Activated T-helper 1 cell treated with anti-CD3 and anti-CD28 coated beads, Interleukin-2, amount 50 U/mL, for 16 hours (primary cell): ENCODE data around the gene DCTN4.
"Not testable (repeated sequence)": the region's sequence is repeated elsewhere in the genome, so short reads cannot be mapped to it uniquely, and the experiment has no call there.

Experiments used
- DNase-seq, 2 donors: peaks; one replicate each; pipeline ENCODE4 v3.0.0-alpha.2; 2020; ENCODE audit warnings: low read depth in 1 of 2, low spot score in 1 of 2

The DCTN4 gene

GRCh38 chr5:150758531-150759333, at the start of gene DCTN4:
DCTN4 (minus strand) TSS chr5:150759017; CDS start chr5:150758993, 24 bp downstream.
- peak; percentile 84 to 86 for DNase-seq

DNA sequence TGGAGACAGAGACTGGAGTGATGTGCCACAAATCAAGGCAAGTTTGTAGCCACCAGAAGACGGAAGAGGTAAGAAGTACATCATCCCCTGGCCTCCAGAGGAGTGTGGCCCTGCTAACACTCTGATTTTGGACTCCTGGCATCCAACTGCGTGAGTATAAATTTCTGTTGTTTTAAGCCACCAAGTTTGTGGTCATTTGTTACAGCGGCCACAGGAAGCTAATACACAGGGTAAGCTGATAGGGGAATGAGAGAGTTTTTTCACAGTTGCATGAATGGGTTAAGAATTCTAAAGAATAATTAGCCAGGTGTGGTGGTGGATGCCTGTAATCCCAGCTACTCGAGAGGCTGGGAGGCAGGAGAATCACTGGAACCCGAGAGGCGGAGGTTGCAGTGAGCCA, 45.6 kb upstream of the DCTN4 start:
- no peak for DNase-seq

- no peak for DNase-seq
Observed at GRCh38 chr5:150801117-150801927, 42.5 kb upstream of the DCTN4 start.

DNA sequence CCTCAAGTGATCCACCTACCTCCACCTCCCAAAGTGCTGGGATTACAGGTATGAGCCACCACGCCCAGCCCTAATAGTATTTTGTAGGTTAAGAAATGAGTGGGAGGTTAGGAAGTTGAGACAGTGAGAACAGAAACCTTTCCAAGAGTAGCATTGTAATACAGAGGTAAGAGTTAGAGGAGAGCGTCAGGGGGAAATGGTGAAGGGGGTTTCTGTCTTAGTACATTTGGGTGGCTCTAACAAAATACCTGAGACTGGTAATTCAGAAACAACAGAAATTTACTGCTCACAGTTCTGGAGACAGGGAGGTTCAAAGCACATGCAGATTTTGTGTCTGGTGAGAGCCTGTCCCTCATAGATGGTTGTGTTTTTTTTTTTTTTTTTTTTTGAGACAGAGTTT, 38.6 kb upstream of the DCTN4 start:
- DNase-seq = no peak

GRCh38 chr5:150794927-150795326, 36.1 kb upstream of the DCTN4 start:
- DNase-seq = no peak

DNA sequence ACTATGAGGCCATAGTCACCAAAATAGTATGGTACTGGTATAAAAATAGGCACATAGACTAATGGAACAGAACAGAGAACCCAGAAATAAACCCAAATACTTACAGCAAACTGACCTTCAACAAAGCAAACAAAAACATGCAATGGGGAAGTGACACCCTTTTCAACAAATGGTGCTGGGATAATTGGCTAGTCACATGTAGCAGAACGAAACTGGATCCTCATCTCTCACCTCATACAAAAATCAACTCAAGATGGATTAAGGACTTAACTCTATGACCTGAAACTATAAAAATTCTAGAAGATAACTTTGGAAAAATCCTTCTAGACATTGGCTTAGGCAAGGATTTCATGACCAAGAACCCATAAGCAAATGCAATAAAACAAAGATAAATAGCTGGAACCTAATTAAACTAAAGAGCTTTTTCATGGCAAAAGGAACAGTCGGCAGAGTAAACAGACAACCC, 34.6 kb upstream of the DCTN4 start:
- not testable (repeated sequence) for DNase-seq

DNA sequence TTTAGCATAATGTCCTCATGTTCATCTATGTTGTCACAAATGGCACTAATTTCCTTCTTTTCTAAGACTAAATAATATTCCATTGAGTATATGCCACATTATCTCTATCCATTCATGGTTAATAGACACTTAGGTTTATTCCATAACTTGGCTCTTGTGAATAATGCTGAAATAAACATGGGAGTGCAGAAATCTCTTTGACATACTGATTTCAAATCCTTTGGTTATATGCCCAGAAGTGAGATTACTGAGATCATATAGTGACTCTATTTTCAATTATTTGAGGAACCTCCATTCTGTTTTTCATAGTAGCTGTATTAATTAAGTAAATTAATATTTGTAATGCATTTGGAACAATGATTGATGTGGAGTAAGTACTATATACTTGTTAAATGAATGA, 32.7 kb upstream of the DCTN4 start:
- no peak for DNase-seq

- peak in 1 of 2 donors; percentile 53 for DNase-seq
Observed at GRCh38 chr5:150789943-150790611, 31.3 kb upstream of the DCTN4 start.

GRCh38 chr5:150789450-150789849, 30.6 kb upstream of the DCTN4 start:
- DNase-seq = no peak

DNA sequence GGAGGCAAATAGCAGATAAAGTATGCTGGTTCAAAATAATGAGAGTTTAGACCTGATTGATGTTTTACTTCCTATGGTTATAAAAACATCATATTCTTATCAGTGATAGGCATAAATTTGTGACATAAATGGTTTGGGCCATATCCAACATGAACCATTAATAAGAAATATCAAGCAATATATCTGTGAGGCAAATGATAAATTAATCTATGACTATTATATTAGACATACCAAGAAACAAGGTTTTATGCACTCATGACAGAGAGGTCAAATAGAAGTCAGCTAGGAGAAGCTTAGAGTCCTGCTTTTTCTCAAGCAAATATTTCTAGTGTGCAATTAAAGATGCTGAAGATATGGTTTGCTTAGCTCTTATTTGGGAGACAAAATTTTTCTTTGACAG, 30.2 kb upstream of the DCTN4 start:
- DNase-seq = no peak

DNA sequence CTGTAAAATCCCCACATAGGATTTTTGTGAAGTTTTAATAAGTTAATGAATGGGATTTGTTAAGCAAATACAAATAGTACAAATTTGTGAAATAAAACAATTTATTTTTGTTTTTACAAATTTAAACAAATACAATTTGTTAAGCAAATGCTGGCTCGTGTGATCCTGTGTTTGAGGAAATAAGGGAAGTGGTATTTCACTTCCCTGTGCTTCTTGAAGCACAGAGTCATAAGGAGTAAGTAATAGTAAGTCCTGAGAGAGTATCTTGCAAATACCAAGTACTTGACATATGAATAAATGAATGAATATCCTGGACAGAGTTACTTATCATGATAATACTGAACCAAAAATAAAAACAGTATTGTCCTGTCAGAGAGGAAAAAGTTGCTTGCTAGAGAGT, 28.8 kb upstream of the DCTN4 start:
- no peak for DNase-seq

DNA sequence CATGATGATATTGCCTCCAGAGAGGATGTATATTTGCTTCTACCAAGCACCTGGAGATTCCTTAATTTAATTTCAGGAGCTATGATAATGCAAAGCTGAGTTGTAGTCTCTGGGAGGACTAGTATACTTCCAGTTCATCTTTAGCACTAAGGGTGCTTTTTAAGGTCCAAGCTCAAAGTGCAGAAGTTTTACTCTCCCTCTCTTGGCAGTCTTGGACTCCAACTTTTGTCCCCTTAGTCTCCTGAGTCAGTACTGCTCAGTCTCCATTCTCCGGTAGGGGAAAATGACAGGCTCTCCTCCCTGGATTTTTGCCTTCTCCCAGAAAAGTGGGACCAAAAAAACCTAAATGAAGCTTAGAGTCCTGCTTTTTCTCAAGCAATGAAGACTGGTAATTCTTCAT, 28.1 kb upstream of the DCTN4 start:
- no peak for DNase-seq

DNA sequence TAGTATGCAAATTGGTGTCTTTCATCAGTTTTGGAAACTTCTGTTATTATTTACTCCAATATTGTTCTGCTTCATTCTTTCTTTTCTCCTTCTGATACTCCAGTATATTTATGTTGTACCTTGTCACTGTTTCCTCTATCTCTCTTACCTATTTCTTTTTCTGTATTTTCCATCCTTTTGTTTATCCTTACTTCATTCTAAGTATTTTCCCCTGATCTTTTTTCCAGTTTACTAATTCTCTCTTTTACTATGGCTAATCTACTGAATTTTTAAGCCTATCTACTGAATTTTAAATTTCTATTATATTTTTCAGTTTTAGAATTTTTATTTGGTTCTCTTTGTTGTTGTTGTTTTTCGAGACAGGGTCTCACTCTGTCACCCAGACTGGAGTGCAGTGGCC, 27.1 kb upstream of the DCTN4 start:
- DNase-seq = no peak

GRCh38 chr5:150783422-150783928, 24.7 kb upstream of the DCTN4 start:
- DNase-seq = peak; percentile 25 to 45

- DNase-seq = no peak
Observed at GRCh38 chr5:150782850-150783249, 24.0 kb upstream of the DCTN4 start.

GRCh38 chr5:150781706-150782614, 23.1 kb upstream of the DCTN4 start:
- no peak for DNase-seq

DNA sequence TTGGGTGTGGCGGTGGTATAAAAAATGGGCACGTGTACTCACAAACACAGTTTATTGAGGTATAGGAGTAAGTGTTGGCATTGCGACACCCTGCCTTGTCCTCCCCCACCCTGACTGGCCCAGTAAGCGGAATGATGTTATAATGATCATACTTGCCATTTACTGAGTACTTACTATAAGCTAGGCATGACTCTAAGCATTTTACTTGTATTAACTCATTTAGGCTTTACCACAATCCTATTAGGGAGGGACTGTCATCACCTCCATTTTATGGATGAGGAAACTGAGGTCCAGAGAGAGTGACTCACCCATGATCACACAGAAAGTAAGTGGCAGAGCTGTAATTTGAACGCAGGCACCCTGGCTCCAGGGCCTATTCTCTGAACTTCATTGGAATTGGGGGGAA, 22.0 kb upstream of the DCTN4 start:
- DNase-seq = no peak

DNA sequence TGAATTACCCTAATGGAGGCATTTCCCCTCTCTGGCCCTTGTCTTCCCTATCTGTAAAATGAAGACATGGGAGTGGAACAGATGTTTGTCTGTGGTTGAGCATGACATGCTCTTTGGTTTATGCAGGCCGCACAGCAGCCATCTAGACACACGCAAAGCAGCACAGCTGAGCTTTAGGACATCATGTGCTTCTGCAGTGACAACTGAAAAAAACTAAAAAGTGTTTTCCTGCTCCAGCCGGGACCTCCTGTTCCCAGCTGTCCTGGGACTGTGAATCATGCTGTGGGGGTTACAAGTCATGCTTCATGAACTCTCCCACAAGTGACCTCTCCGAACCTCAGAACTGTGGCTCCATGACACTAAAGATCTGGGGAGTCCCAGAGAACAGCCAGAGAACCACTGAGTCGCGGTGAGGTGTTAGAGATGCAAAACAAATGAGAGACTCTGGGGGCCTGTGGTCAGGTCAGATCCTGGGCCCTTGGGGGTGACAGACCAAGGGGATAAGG, 21.4 kb upstream of the DCTN4 start:
- no peak for DNase-seq

- no peak for DNase-seq
Observed at GRCh38 chr5:150779397-150780186, 20.8 kb upstream of the DCTN4 start.
